Hematopoietic multipotent progenitor cell treated with erythropoietin and hydrocortisone succinate and interleukin-3 and kit ligand, for 8 days (in vitro differentiated cells): ENCODE measurements around the gene HNRNPF.

Source experiments
- DNase-seq: peaks from one replicate; pipeline ENCODE4 v3.0.0-alpha.2; 2015

The HNRNPF gene

GRCh38 chr10:43374194-43374593 lies 34.8 kb downstream of the HNRNPF start:
- DNase-seq, result no peak

GRCh38 chr10:43373461-43373860 lies 35.5 kb downstream of the HNRNPF start:
- DNase-seq, result no peak

GRCh38 chr10:43372765-43373361 lies 36.1 kb downstream of the HNRNPF start:
- DNase-seq, result no peak

- DNase-seq, result no peak
Measured at GRCh38 chr10:43371418-43371817, 37.6 kb downstream of the HNRNPF start, which contains the start of gene FXYD4. FXYD4 (plus strand) TSS chr10:43371636; CDS start chr10:43373747, 2,111 bp downstream.

- DNase-seq, result no peak
Measured at GRCh38 chr10:43370671-43371215, 38.2 kb downstream of the HNRNPF start.

DNA sequence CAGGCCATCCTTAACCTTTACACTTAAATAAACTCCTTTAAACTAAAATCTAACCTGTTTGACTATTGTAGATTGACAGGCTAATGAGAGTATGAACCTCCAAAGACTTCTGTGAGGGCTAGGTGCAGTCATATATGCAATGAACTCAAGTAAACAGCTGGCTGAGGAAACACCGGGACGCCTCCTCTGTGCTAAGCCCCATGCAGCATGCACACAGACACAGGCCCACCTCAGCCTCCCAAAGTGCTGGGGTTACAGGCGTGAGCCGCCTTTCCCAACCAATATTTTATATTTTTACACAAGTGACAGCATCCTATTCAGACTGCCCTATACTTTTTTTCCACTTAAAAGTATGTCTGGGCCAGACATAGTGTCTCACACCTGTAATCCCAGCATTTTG lies 39.1 kb downstream of the HNRNPF start:
- no peak for DNase-seq

GRCh38 chr10:43365001-43365400 lies 44.0 kb downstream of the HNRNPF start:
- DNase-seq, result no peak

DNA sequence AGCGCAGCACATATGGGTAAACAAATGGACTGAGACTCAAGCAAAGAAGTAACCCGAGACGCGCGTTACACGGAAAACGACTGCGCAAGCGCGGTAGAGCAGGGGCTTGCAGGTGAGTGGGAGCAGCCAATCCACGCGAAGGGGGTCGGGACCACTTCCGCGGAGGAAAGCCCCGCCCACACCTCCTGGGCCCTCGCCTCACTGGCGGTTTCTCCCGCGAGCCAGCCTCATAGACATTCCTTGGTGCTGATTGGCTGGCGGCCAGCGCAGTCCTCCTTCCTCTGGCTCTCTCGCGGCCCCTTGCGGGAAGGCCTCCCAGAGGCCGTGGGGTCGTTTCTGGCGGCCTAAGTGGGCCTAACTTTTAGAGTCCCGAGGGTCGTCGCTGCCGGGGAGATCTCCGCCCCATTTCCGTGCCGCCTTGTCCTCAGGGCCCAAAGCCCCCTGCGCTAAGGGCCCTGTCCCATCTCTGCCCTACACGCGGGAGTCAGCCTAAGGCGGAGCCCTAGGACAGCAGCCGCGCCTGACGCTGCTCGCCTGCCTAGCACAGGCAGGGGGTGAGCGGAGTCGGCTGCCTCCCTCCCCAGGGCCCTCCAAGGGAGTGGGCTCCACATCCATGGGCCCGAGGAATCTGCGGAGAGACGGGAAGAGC lies 46.7 kb downstream of the HNRNPF start:
- peak; percentile 98 for DNase-seq

GRCh38 chr10:43361547-43362190 lies 47.3 kb downstream of the HNRNPF start:
- peak; percentile 26 for DNase-seq

GRCh38 chr10:43360086-43360485 lies 48.9 kb downstream of the HNRNPF start:
- no peak for DNase-seq

GRCh38 chr10:43355749-43356371 lies 53.1 kb downstream of the HNRNPF start:
- DNase-seq, result peak; percentile 78

GRCh38 chr10:43354879-43355380 lies 54.1 kb downstream of the HNRNPF start:
- DNase-seq, result peak; percentile 13

DNA sequence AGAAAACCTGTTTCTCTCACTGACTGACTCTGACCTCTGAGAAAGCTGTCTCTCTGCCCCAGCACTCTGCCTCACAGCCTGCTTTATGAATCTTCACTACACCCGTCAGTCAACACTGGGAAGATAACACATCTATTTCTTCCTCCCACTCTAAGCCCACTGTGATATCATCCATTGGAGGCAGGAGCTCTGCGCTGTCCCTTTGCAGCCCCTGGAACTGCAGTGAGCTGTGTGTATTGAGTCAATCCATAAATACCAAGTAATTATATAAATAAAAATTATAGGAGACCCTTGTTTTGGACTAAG lies 54.7 kb downstream of the HNRNPF start:
- no peak for DNase-seq

- no peak for DNase-seq
Measured at GRCh38 chr10:43353495-43354329, 55.3 kb downstream of the HNRNPF start.

GRCh38 chr10:43352951-43353350 lies 56.0 kb downstream of the HNRNPF start:
- no peak for DNase-seq

- no peak for DNase-seq
Measured at GRCh38 chr10:43351301-43351700, 57.7 kb downstream of the HNRNPF start.

GRCh38 chr10:43350686-43351085 lies 58.3 kb downstream of the HNRNPF start:
- DNase-seq, result no peak

GRCh38 chr10:43350156-43350555 lies 58.8 kb downstream of the HNRNPF start:
- DNase-seq, result no peak

- DNase-seq, result peak; percentile 86
Measured at GRCh38 chr10:43348511-43349312, 60.3 kb downstream of the HNRNPF start.

GRCh38 chr10:43347997-43348396 lies 61.0 kb downstream of the HNRNPF start:
- DNase-seq, result no peak

DNA sequence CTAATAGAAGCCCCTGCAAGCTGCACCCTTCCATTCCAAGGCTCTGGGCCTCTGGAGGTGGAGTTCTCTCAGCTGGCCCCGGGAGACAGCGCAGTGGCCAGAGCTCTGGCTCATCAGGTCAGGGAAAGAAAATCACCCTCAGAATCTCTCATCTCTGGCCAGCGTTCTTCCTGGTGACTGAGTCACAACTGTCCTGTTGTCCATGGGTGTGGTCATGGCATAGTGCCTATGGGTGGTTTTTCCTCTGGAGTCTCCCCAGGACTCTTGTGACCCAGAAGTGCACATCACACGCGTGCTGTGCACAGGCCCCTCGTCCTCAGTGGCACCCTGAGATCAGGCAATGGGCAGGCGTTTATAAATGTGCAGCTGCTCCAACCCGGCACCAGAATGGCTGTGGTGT lies 64.9 kb downstream of the HNRNPF start:
- DNase-seq, result no peak

DNA sequence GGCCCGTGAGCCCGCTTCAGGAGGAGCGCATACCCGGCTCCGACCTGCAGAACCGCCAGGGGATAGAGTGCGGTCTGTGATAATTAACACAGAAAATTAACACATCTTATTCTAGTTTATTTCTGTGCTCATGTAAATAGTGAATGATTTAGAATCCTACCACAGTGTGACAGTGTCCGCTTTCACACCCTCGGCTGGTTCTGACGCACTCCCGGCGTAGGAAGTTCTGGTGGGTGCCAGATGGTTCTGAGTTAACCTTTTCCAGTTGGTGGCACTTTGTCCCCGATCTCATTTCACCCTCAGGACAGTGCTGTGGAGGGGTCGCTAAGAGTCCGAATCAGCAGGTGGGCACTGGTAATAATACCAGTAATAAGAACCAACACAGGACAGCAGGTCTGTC lies 65.9 kb downstream of the HNRNPF start:
- DNase-seq, result no peak
